ENCODE results near the gene FOSL2.

FOSL2 gene

DNA sequence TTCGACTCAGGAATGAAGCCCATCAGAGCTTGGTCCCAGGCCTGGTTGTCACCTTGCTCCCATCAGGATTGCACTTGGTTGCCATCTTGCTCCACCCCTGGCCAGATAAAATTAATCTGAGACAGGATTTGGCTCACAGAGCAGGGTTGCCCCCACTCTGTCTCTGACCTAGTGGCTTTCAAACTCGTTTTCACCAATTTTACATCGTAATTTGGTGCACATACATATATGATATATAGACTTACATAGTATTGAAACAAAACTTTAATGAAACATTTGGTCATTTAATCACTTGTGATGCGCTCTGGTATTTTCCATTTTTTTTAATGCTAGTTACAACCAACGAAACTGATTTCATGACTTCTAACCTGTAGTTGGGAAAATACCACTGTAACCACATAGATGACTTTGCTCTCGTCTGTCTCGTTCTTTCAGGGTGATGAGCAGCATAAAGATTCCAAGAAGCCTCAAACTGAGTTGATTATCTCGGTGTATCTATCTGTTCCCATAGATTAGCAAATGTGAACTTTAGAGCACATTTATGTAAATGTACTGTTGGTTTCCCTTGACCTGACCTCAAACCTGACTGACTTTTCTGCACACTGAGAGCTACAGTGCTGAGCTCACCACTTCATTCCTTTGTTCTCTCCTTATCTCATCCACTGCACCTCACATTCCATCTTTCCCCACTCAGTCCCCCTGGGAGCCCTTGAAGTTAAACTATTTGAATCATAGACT is 72.7 kb downstream of the FOSL2 start:
- TF ChIP-seq, protein P1, sequence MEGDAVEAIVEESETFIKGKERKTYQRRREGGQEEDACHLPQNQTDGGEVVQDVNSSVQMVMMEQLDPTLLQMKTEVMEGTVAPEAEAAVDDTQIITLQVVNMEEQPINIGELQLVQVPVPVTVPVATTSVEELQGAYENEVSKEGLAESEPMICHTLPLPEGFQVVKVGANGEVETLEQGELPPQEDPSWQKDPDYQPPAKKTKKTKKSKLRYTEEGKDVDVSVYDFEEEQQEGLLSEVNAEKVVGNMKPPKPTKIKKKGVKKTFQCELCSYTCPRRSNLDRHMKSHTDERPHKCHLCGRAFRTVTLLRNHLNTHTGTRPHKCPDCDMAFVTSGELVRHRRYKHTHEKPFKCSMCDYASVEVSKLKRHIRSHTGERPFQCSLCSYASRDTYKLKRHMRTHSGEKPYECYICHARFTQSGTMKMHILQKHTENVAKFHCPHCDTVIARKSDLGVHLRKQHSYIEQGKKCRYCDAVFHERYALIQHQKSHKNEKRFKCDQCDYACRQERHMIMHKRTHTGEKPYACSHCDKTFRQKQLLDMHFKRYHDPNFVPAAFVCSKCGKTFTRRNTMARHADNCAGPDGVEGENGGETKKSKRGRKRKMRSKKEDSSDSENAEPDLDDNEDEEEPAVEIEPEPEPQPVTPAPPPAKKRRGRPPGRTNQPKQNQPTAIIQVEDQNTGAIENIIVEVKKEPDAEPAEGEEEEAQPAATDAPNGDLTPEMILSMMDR (IDR thresholded peaks at IDR 0.05; ENCODE audit: insufficient read depth, low read depth, low read length, missing control alignments): no peak
- no peak for DNase-seq (ENCODE audit: low read depth)
- H3K4me3 ChIP-seq (ENCODE audit: low read depth, low read length): no peak overlapping the region
